T-cell (primary cell): ENCODE measurements around the gene PCBP3. TPM values are rescaled to one million over a fixed set of nuclear protein-coding genes. Genes with fewer than 3 reads are reported as not detected.

Experiments
- ATAC-seq, 4 experiments: fragments of 200-7000 bp in 3 of 4; fragments of 150-1000 bp in 1 of 4; cut with Tn5 transposase; replicated peaks in 1 of 4; 1 replicate in 3 of 4; 2 replicates in 1 of 4; pipeline ENCODE4 v1.10.0; 2021; ENCODE audit warnings: moderate library complexity in 3 of 4, mild to moderate bottlenecking in 2 of 4, moderate number of reproducible peaks in 1 of 4
- CTCF ChIA-PET, 2 donors: fragments of 300-600 bp; sonication (Branson Sonifier 250); formaldehyde crosslinking; loops; one replicate each; lab custom pipeline; 2022; ENCODE audit warnings: antibody characterized with exemption in 2 of 2; lab: Charles Lee
- POLR2A ChIA-PET, 2 donors: fragments of 300-600 bp; sonication (Branson Sonifier 250); formaldehyde crosslinking; loops; one replicate each; lab custom pipeline; 2022; ENCODE audit warnings: antibody characterized with exemption in 2 of 2; lab: Charles Lee
- DNase-seq, 35 experiments: peaks; one replicate each; pipeline versions ENCODE4 v3.0.0 to v3.0.0-alpha.2; 2013 to 2023
- H3K27ac ChIP-seq: one replicate; pipeline ENCODE4 v1.5.1; 2013; ENCODE audit warnings: low read length
- H3K27me3 ChIP-seq, 2 experiments: replicated peaks in 1 of 2; 1 replicate in 1 of 2; 2 replicates in 1 of 2; pipeline versions ENCODE4 v1.6.1 to v1.7.0; 2013; ENCODE audit warnings: low read length in 1 of 2, mixed read lengths in 1 of 2; ENCODE audit not compliant: control insufficient read depth in 2 of 2, insufficient read depth in 2 of 2; ENCODE audit errors: extremely low read depth in 1 of 2
- H3K36me3 ChIP-seq, 2 donors: 1 replicate in 1 of 2; 2 replicates in 1 of 2; pipeline versions ENCODE4 v1.6.1 to v1.7.0; 2013; ENCODE audit warnings: low read length in 1 of 2; ENCODE audit not compliant: control insufficient read depth in 2 of 2, insufficient read depth in 1 of 2; ENCODE audit errors: extremely low read depth in 1 of 2
- H3K4me1 ChIP-seq, 2 experiments: 1 replicate in 1 of 2; 2 replicates in 1 of 2; pipeline versions ENCODE4 v1.6.1 to v1.7.0; 2013; ENCODE audit warnings: low read length in 2 of 2, mixed read lengths in 1 of 2; ENCODE audit not compliant: insufficient read depth in 2 of 2, control insufficient read depth in 1 of 2; ENCODE audit errors: extremely low read depth in 1 of 2
- H3K4me3 ChIP-seq, 2 donors: 1 replicate in 1 of 2; 2 replicates in 1 of 2; pipeline versions ENCODE4 v1.5.1 to v1.7.0; 2013; ENCODE audit warnings: mild to moderate bottlenecking in 2 of 2, low read length in 1 of 2, moderate library complexity in 1 of 2; ENCODE audit not compliant: control insufficient read depth in 1 of 2; ENCODE audit errors: extremely low read depth in 1 of 2
- H3K9me3 ChIP-seq: 2 replicates; pipeline ENCODE4 v1.7.0; 2013
- H3K27ac Mint-ChIP-seq, 2 donors: one replicate each; pipeline ENCODE4 v1.8.0; 2020 to 2021; ENCODE audit warnings: mild to moderate bottlenecking in 2 of 2, mixed read lengths in 2 of 2
- H3K27me3 Mint-ChIP-seq, 2 donors: one replicate each; pipeline ENCODE4 v1.8.0; 2021 to 2022; ENCODE audit warnings: mixed read lengths in 2 of 2
- H3K36me3 Mint-ChIP-seq: one replicate; pipeline ENCODE4 v1.8.0; 2021; ENCODE audit warnings: mixed read lengths
- H3K4me1 Mint-ChIP-seq, 3 donors: one replicate each; pipeline ENCODE4 v1.8.0; 2020 to 2022; ENCODE audit warnings: mixed read lengths in 3 of 3, mild to moderate bottlenecking in 1 of 3
- H3K4me3 Mint-ChIP-seq, 3 donors: one replicate each; pipeline ENCODE4 v1.8.0; 2020 to 2022; ENCODE audit warnings: mild to moderate bottlenecking in 3 of 3, mixed read lengths in 3 of 3, moderate library complexity in 3 of 3
- H3K9me3 Mint-ChIP-seq, 3 donors: one replicate each; pipeline ENCODE4 v1.8.0; 2020 to 2022; ENCODE audit warnings: mixed read lengths in 3 of 3
- WGBS: methylation state at CpG from one replicate; pipeline ENCODE4 v1.1.5; 2013; ENCODE audit warnings: missing lambda C conversion rate; ENCODE audit not compliant: insufficient coverage; 5-methylcytosine and 5-hydroxymethylcytosine counted together
- total RNA-seq, 35 experiments: library from RNA in 6 of 35; stranded (reverse) in 6 of 35; fragments of 120-200 nt in 1 of 35; gene quantifications; one replicate each; pipeline versions ENCODE4 v1.2.1 to v1.2.4 and lab custom pipeline; 2013 to 2026

PCBP3 gene
- 1 to 10 TPM; 1.5 to 4.2 (median 2.8) TPM for total RNA-seq
- total RNA-seq (2013): 1.4 TPM
- 0.51 to 17.2 (median 4.2) reads per million in 29 experiments for total RNA-seq (lab: John Stamatoyannopoulos, UW)

GRCh38 chr21:45643021-45643980 is at the start of gene PCBP3:
Gene PCBP3 (plus strand): TSS chr21:45643725. CDS start chr21:45850086, 206,361 bp downstream.
- Histone ChIP-seq H3K36me3 (no peaks in the 10 kb centered on the region), H3K27ac (no peak within 1 kb of the TSS), H3K9me3 (no peaks in the 10 kb centered on the region), H3K4me3 (peak within 1 kb of the TSS in 1 of 2 donors; percentile 51), H3K27me3 (peaks cover 0 to 38% of the 10 kb centered on the region in 2 experiments), H3K4me1 (peaks cover 23 to 35% of the 10 kb centered on the region in 2 experiments)
- no peak within 1 kb of the TSS for H3K27ac Mint-ChIP-seq
- H3K36me3 Mint-ChIP-seq: no peaks in the 10 kb centered on the region
- WGBS: under 1% methylated on average over 85 of the region's 120 CpGs
- no peaks in the 10 kb centered on the region for H3K9me3 Mint-ChIP-seq
- ChIA-PET POLR2A (no interaction called here), CTCF (no interaction called here)
- H3K4me1 Mint-ChIP-seq: peaks cover 29 to 39% (median 37%) of the 10 kb centered on the region in 3 donors
- ATAC-seq (peak; percentile 80 to 82 (median 82)), DNase-seq (peak; percentile 81 to 96 (median 92))
- H3K4me3 Mint-ChIP-seq: peak within 1 kb of the TSS; percentile 67 to 78 (median 71)
- H3K27me3 Mint-ChIP-seq: peaks cover 0 to 29% of the 10 kb centered on the region in 2 donors

DNA sequence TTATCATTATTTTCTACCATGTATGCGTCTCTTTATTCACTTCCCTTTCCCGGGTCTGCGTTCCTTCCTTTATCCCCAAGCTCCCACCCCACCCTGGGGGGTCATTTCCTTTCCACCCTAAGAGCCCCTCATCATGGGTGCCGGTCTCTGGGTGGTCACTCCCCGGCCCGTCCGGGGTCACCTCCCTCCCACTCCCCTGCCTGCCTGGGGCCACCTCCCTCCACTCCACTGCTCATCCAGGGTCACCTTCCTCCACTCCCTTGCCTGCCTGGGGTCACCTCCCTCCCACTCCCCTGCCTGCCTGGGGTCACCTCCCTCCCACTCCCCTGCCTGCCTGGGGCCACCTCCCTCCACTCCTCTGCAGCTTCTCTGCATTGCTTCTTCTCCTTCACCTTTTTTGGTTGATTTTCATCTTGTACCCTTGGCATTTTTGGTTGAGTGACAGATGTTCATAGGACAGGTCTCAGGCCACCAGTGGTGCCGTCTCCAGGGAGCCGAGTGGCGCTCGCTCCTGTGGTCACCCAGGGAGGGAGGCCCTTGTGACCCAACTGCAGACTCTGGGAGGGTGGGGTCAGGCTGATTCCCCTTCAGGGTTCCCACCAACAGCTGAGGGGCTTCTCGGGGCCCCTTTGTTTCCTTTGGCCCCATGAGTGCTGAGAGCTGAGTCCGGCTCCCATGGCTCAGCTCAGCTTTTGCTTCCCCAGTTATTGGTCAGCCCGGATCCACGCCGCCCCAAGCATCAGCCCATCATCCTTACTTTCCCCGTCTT is 48.6 kb upstream of the PCBP3 start:
- ChIA-PET CTCF (interaction anchor here (0.6 to 1.5 kb wide), 3 partner anchors 26 to 56 kb away, joined by 3 to 5 read pairs (median 4); no protein-coding TSS in a partner anchor), POLR2A (no interaction called here)
- Histone ChIP-seq H3K9me3 (no peaks in the 10 kb centered on the region), H3K4me3 (no peak overlapping the region), H3K4me1 (peaks cover 9 to 39% of the 10 kb centered on the region in 2 experiments), H3K27ac (no peak overlapping the region), H3K27me3 (peaks cover 0 to 30% of the 10 kb centered on the region in 2 experiments), H3K36me3 (no peaks in the 10 kb centered on the region)
- Mint-ChIP-seq H3K27ac (no peak overlapping the region), H3K27me3 (no peaks in the 10 kb centered on the region), H3K36me3 (no peaks in the 10 kb centered on the region), H3K4me3 (no peak overlapping the region), H3K4me1 (peaks cover 10 to 21% (median 13%) of the 10 kb centered on the region in 3 donors), H3K9me3 (no peaks in the 10 kb centered on the region)
- ATAC-seq (no peak), DNase-seq (no peak)
- WGBS: 86% methylated on average over 15 of the region's 17 CpGs

GRCh38 chr21:45595574-45596295 is 47.8 kb upstream of the PCBP3 start:
- Histone ChIP-seq H3K27me3 (peaks cover 0 to 26% of the 10 kb centered on the region in 2 experiments), H3K27ac (no peak overlapping the region), H3K36me3 (no peaks in the 10 kb centered on the region), H3K9me3 (no peaks in the 10 kb centered on the region), H3K4me3 (no peak overlapping the region), H3K4me1 (peaks cover 9 to 33% of the 10 kb centered on the region in 2 experiments)
- 92% methylated on average over 16 of the region's 16 CpGs for WGBS
- Mint-ChIP-seq H3K27me3 (no peaks in the 10 kb centered on the region), H3K27ac (peak overlapping the region; percentile 2 to 19), H3K36me3 (no peaks in the 10 kb centered on the region), H3K4me3 (no peak overlapping the region), H3K4me1 (peaks cover 10 to 21% (median 13%) of the 10 kb centered on the region in 3 donors), H3K9me3 (peaks cover 0 to 6% (median 0%) of the 10 kb centered on the region in 3 donors)
- CTCF ChIA-PET: interaction anchor here (0.6 to 1.6 kb wide), 5 partner anchors 27 to 118 kb away, joined by 3 to 5 read pairs (median 4); no protein-coding TSS in a partner anchor
- DNase-seq (no peak), ATAC-seq (no peak)
- POLR2A ChIA-PET: no interaction called here

DNA sequence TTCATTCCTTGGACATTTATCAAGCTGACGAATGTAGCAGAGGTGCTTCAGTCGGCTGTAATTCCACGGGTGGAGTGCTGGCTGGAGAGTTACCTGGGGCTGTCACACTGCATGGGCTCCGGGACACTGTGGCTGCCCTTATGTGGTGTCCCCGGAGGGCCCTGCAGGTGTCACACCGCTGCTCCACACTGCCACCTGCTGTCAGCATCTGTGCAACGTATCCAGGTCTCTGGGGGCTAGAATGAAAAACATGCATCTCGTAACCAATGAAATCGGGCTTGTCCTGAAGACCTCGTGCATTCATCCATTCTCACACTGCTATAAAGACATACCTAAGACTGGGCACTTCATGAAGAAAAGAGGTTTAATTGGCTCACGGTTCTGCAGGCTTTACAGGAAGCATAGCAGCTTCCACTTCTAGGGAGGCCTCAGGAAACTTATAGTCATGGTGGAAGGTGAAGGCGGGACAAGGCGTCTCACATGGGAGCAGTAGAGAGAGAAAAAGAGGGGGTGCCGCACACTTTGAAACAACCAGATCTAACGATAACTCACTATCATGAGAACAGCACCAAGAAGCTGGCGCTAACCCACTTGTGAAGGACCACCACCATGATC is 46.7 kb upstream of the PCBP3 start:
- no peak overlapping the region for H3K4me3 ChIP-seq
- ChIA-PET CTCF (interaction anchor here (0.6 to 1.6 kb wide), 5 partner anchors 40 to 303 kb away, joined by 3 to 4 read pairs (median 3); no protein-coding TSS in a partner anchor), POLR2A (no interaction called here)
- H3K36me3 ChIP-seq: no peaks in the 10 kb centered on the region
- peak; percentile 70 to 77 (median 75) for ATAC-seq
- Mint-ChIP-seq H3K27ac (peak overlapping the region in 1 of 2 donors; percentile 8), H3K9me3 (peaks cover 0 to 6% (median 0%) of the 10 kb centered on the region in 3 donors), H3K36me3 (no peaks in the 10 kb centered on the region), H3K4me3 (no peak overlapping the region), H3K27me3 (no peaks in the 10 kb centered on the region), H3K4me1 (peaks cover 10 to 21% (median 13%) of the 10 kb centered on the region in 3 donors)
- H3K27ac ChIP-seq: no peak overlapping the region
- WGBS: 19% methylated on average over 10 of the region's 16 CpGs
- peaks cover 0 to 27% of the 10 kb centered on the region in 2 experiments for H3K27me3 ChIP-seq
- peak; percentile 57 to 93 (median 81) for DNase-seq
- no peaks in the 10 kb centered on the region for H3K9me3 ChIP-seq
- H3K4me1 ChIP-seq: peaks cover 1 to 23% of the 10 kb centered on the region in 2 experiments

DNA sequence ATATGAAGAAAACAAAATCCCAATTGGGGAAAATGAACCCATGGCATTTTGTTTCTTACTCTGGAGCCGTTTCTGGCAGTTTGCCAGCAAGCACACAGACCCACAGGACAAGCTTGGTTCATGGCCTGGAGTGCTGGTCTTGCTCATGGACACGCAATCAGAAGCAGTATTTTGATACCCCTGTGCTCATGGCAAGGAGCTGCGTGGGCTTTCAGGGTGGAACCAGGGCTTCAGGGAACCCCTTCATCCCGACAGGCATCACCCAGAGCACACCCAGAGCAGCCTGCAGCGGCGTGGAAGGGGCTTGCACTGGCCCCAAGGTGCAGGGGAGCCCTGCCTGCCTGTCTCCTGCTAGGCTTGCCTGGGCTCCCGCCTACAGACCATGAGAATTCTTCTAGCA is 45.4 kb upstream of the PCBP3 start:
- Mint-ChIP-seq H3K4me1 (peaks cover 10 to 20% (median 13%) of the 10 kb centered on the region in 3 donors), H3K27me3 (no peaks in the 10 kb centered on the region), H3K27ac (no peak overlapping the region), H3K36me3 (peaks cover 3% of the 10 kb centered on the region), H3K4me3 (no peak overlapping the region), H3K9me3 (peaks cover 0 to 16% (median 2%) of the 10 kb centered on the region in 3 donors)
- no peaks in the 10 kb centered on the region for H3K9me3 ChIP-seq
- H3K27me3 ChIP-seq: peaks cover 0 to 27% of the 10 kb centered on the region in 2 experiments
- H3K4me3 ChIP-seq: no peak overlapping the region
- H3K4me1 ChIP-seq: peaks cover 0 to 10% of the 10 kb centered on the region in 2 experiments
- no peak overlapping the region for H3K27ac ChIP-seq
- WGBS: 65% methylated on average over 7 of the region's 7 CpGs
- no peaks in the 10 kb centered on the region for H3K36me3 ChIP-seq
- ChIA-PET POLR2A (no interaction called here), CTCF (interaction anchor here in 1 of 2 donors (0.9 kb wide), 1 partner anchor 10 kb away, joined by 3 read pairs; no protein-coding TSS in a partner anchor)
- DNase-seq (peak in 1 of 35 experiments; percentile 7), ATAC-seq (no peak)
